Fibroblast of the aortic adventitia (primary cell): Measurements from ENCODE around the gene CCRL2. TPM values are rescaled to one million over a fixed set of nuclear protein-coding genes. Genes with fewer than 3 reads are reported as not detected.

Experiments used
- DNase-seq: peaks from one replicate; pipeline ENCODE4 v3.0.0-alpha.2; 2010; ENCODE audit warnings: low read depth
- H3K4me3 ChIP-seq: 2 replicates; pipeline ENCODE4 v1.5.1; 2011; ENCODE audit warnings: low read depth, mild to moderate bottlenecking, control low read depth, low read length, moderate library complexity
- total RNA-seq: library from RNA; depleted of rRNA; stranded (reverse); fragments of >200 nt; gene quantifications from 2 replicates; pipeline ENCODE4 v1.2.3, GENCODE V29; 2012; ENCODE audit warnings: low replicate concordance
- TF ChIP-seq, protein P1 (sequence below): IDR thresholded peaks from 2 replicates; pipeline ENCODE4 v1.5.1; 2011; ENCODE audit warnings: mild to moderate bottlenecking, low read length, control low read depth, inconsistent platforms; ENCODE audit not compliant: insufficient read depth

CCRL2 gene
- total RNA-seq, 1 donor, result 0.54 TPM

DNA sequence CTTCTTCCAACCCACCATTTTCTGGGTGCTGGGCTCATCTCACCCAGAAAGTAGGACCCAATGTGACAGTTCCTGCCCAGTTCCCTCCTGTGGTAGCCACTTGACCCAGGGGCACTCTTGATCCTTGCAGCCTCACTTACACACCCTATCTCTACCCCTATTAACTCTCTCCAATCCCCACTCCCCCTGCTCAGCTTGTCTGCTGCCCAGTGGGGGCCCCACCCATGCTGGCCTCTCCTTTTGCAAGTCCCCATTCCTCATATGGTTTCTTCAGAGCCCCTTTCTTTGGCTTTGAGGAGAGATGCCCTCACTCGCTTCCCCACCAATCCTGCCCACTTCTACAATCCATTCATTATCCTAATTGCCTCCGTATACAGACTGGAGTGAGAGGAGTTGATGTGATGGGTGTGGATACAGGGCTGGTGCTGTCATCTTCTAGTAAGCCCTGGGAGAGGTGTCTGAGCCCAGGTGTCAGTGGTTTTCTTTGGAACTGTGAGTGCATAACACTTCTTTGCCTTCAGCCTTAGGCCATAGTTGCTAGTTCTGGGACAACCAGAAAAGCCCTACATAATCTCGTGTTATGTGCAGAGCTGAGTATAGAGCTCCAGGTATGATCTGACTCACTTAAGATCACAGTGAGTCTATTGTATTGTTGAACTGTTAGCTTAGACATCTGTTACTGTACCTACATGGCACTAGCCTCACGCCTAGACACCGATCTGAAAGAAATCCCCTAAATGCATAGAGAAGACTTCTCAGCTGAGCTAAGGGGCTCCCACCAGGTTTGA, 41.1 kb upstream of the CCRL2 start:
- no peak overlapping the region for H3K4me3 ChIP-seq
- no peak for DNase-seq
- TF ChIP-seq, protein P1, sequence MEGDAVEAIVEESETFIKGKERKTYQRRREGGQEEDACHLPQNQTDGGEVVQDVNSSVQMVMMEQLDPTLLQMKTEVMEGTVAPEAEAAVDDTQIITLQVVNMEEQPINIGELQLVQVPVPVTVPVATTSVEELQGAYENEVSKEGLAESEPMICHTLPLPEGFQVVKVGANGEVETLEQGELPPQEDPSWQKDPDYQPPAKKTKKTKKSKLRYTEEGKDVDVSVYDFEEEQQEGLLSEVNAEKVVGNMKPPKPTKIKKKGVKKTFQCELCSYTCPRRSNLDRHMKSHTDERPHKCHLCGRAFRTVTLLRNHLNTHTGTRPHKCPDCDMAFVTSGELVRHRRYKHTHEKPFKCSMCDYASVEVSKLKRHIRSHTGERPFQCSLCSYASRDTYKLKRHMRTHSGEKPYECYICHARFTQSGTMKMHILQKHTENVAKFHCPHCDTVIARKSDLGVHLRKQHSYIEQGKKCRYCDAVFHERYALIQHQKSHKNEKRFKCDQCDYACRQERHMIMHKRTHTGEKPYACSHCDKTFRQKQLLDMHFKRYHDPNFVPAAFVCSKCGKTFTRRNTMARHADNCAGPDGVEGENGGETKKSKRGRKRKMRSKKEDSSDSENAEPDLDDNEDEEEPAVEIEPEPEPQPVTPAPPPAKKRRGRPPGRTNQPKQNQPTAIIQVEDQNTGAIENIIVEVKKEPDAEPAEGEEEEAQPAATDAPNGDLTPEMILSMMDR, result no peak

- no peak for DNase-seq
- no peak overlapping the region for H3K4me3 ChIP-seq
- TF ChIP-seq, protein P1, result no peak
These were observed 39.2 kb upstream of the CCRL2 start for GRCh38 chr3:46367811-46368210.

DNA sequence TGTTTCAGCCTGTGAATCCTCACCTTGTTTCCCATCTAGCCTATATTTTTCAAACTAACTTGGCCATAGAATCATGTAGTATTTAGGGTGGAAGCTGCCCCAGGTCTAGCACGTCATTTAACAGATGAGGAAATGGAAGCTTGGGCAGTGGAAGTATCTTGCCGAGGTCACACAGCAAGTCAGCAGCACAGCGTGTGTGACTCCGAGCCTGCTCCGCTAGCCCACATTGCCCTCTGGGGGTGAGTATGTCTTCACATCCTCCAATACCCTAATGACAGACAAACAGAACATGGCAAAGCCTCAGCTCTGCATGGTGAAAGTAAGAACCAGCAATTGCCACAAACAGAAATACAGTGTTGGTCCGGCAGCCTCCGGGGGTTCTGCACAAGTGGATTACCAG, 38.5 kb upstream of the CCRL2 start:
- no peak for DNase-seq

GRCh38 chr3:46369151-46369550, 37.9 kb upstream of the CCRL2 start:
- no peak overlapping the region for H3K4me3 ChIP-seq
- DNase-seq, result no peak
- TF ChIP-seq, protein P1, result no peak

More for the DNA sequence above, 38.5 kb upstream of the CCRL2 start:
- H3K4me3 ChIP-seq, result no peak overlapping the region
- TF ChIP-seq, protein P1, result no peak

DNA sequence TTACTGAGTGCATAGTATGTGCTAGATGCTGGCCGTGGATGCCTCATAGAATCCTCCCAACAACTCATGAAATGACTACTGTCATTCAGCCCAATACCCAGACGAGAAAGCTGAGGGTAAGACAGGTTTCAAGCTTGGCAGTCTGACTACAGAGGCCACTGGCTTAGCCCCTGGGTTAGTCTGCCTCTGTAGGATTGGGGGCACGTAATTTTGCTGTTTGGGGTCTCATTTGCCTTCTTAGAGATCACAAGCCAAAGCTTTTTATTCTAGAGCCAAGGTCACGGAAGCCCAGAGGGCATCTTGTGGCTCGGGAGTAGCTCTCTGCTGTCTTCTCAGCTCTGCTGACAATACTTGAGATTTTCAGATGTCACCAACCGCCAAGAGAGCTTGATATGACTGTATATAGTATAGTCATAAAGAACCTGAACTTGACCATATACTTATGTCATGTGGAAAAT, 37.4 kb upstream of the CCRL2 start:
- no peak for DNase-seq
- TF ChIP-seq, protein P1, result no peak
- no peak overlapping the region for H3K4me3 ChIP-seq

GRCh38 chr3:46370839-46371518, 36.1 kb upstream of the CCRL2 start, which contains the start of gene CCR5:
CCR5 (plus strand) TSS chr3:46370946; CDS start chr3:46372903, 1,957 bp downstream.
- DNase-seq, result peak; percentile 15
- H3K4me3 ChIP-seq, result no peak within 1 kb of the TSS
- TF ChIP-seq, protein P1, result no peak
